Colonic mucosa (tissue), 4 donors: ENCODE measurements around the gene SPATA16. TPM values are rescaled to one million over a fixed set of nuclear protein-coding genes. Genes with fewer than 3 reads are reported as not detected.
"Not testable (repeated sequence)": the region's sequence is repeated elsewhere in the genome, so short reads cannot be mapped to it uniquely, and the experiment has no call there.

Experiments used
- DNase-seq: peaks from one replicate; pipeline ENCODE4 v3.0.0-alpha.2; 2020
- H3K27ac ChIP-seq: fragments of 200-600 bp; one replicate; pipeline ENCODE4 v1.8.0; 2021
- H3K27me3 ChIP-seq: fragments of 200-600 bp; one replicate; pipeline ENCODE4 v1.8.0; 2021
- H3K36me3 ChIP-seq: fragments of 200-600 bp; one replicate; pipeline ENCODE4 v1.8.0; 2021
- H3K4me1 ChIP-seq: fragments of 200-600 bp; one replicate; pipeline ENCODE4 v1.8.0; 2021; ENCODE audit warnings: mild to moderate bottlenecking
- H3K4me3 ChIP-seq: fragments of 200-600 bp; one replicate; pipeline ENCODE4 v1.8.0; 2021
- H3K9ac ChIP-seq, 2 donors: one replicate each; pipeline ENCODE4 v1.7.0; 2013; ENCODE audit warnings: control low read depth in 2 of 2, low read depth in 2 of 2, low read length in 2 of 2
- H3K9me3 ChIP-seq: fragments of 200-600 bp; one replicate; pipeline ENCODE4 v1.8.0; 2021
- CTCF ChIP-seq: fragments of 200-600 bp; IDR thresholded peaks from one replicate; pipeline ENCODE4 v1.8.0; 2022; ENCODE audit warnings: antibody characterized with exemption, mild to moderate bottlenecking
- intact Hi-C: fragments of 100-400 bp; cut with DNase I; formaldehyde crosslinking; loops from one replicate; pipeline ENCODE4 v1.14.1; 2022
- total RNA-seq, 2 donors: library from RNA; stranded (reverse); fragmentation: NEBNext Ultra II Directional in 1 of 2; extraction: Animal tissue kit (Norgen Biotek cat#: 25700) in 1 of 2; gene quantifications; one replicate each; pipeline ENCODE4 v1.2.1, GENCODE V29; 2021
- donor health status: healthy.
- donor health status: DM: no; HTN: no; CAD: no.
- donor health status: DM: no; HTN: no; CAD: no.

Gene SPATA16, protein sequence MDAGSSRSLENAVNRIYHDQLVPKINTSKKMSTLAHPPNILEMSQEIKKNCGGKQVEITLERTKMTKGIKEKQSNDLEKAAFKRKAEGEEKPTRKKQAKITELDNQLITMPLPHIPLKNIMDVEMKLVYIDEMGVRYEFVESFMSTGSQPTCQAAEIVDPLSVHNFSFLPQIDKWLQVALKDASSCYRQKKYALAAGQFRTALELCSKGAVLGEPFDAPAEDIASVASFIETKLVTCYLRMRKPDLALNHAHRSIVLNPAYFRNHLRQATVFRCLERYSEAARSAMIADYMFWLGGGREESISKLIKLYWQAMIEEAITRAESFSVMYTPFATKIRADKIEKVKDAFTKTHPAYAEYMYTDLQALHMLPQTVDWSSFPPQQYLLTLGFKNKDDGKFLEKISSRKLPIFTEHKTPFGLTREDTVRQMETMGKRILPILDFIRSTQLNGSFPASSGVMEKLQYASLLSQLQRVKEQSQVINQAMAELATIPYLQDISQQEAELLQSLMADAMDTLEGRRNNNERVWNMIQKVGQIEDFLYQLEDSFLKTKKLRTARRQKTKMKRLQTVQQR
- total RNA-seq = not detected

- Histone ChIP-seq H3K27me3 (no peaks in the 10 kb centered on the region), H3K27ac (no peak within 1 kb of the TSS), H3K36me3 (no peaks in the 10 kb centered on the region), H3K9ac (no peak within 1 kb of the TSS), H3K9me3 (no peaks in the 10 kb centered on the region), H3K4me3 (no peak within 1 kb of the TSS), H3K4me1 (no peaks in the 10 kb centered on the region)
- no peak for TF ChIP-seq CTCF
- no peak for DNase-seq
- intact Hi-C loops = no loop called here
These were observed at the start of gene SPATA16 for GRCh38 chr3:173140986-173141385. Gene SPATA16, minus strand, starts transcription at chr3:173141235. Its CDS starts 23,504 bp downstream, at chr3:173117731.

GRCh38 chr3:173183022-173183421 is 42.0 kb upstream of the SPATA16 start:
- H3K27me3 ChIP-seq, intact Hi-C loops, H3K36me3 ChIP-seq, H3K4me3 ChIP-seq, H3K4me1 ChIP-seq, H3K9ac ChIP-seq, H3K9me3 ChIP-seq, H3K27ac ChIP-seq, DNase-seq: not testable (repeated sequence)

DNA sequence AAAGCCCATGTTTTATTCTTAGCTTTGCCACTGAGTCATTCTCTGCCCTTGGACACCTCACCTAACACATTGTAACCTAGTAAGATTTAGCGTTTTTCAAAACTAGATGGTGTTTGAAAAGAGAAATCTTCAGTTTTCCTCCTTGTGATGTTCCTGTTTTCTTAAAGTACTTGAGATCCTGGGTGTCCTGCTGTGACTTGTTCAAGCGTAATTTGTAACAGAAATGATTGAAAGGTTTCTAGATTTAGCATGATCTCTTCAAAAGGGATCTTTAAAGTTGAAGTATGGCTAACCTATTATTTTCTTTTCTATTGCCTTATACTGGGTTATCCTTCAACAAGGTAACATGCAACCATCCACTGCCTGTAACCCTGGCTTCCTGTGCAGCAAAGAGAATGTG is 32.6 kb upstream of the SPATA16 start:
- Histone ChIP-seq H3K9ac (no peak overlapping the region), H3K27me3 (no peaks in the 10 kb centered on the region), H3K27ac (no peak overlapping the region), H3K36me3 (no peaks in the 10 kb centered on the region), H3K4me3 (no peak overlapping the region), H3K9me3 (no peaks in the 10 kb centered on the region), H3K4me1 (no peaks in the 10 kb centered on the region)
- intact Hi-C loops = no loop called here
- TF ChIP-seq CTCF = no peak
- no peak for DNase-seq

GRCh38 chr3:173159139-173159538 is 18.1 kb upstream of the SPATA16 start:
- H3K4me1 ChIP-seq, H3K27ac ChIP-seq, H3K4me3 ChIP-seq, DNase-seq, H3K9me3 ChIP-seq, H3K27me3 ChIP-seq, H3K36me3 ChIP-seq, intact Hi-C loops, H3K9ac ChIP-seq: not testable (repeated sequence)

DNA sequence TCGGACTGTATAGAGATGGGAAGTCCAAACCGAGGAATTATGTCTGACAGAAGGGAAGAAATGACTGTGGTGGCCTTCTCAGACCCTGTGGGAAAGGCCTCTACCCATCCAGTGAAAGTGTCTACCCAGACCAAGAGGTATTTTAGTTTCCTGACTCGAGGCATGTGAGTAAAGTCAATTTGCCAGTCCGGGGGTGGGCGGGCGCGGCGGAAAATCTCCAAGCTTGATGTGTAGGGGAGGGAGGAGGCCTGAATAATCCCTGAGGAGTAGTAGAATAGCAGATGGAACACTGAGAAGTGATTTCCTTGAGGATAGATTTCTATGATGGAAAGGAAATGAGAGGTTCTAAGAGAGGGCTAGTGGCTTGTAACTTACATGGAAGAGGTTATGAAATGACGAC is 15.5 kb upstream of the SPATA16 start:
- H3K9ac ChIP-seq, DNase-seq, H3K27me3 ChIP-seq, intact Hi-C loops, H3K4me3 ChIP-seq, H3K27ac ChIP-seq, H3K36me3 ChIP-seq, H3K4me1 ChIP-seq, H3K9me3 ChIP-seq: not testable (repeated sequence)

- no peaks in the 10 kb centered on the region for H3K4me1 ChIP-seq
- no peak overlapping the region for H3K9ac ChIP-seq
- no peaks in the 10 kb centered on the region for H3K9me3 ChIP-seq
- TF ChIP-seq CTCF = no peak
- H3K27me3 ChIP-seq = no peaks in the 10 kb centered on the region
- intact Hi-C loops = no loop called here
- no peak overlapping the region for H3K4me3 ChIP-seq
- no peaks in the 10 kb centered on the region for H3K36me3 ChIP-seq
- H3K27ac ChIP-seq = no peak overlapping the region
- no peak for DNase-seq
These were observed 12.6 kb upstream of the SPATA16 start for GRCh38 chr3:173153631-173154030.

DNA sequence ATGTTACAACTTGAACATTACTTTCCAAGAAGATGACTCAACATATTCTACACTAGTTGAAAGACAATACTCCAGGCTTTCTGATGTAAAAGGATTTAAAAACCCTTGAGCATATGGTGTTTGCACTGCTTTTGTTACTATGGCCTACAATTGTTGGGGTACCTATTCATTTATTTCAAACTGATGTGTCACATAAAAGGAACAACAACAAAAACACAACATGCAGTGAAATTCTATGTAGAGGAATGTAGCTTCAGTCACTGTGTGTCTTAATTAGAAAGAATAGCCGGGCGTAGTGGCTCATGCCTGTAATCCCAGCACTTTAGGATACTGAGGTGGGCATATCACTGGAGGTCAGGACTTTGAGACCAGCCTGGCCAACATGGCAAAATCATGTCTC is 1.6 kb downstream of the SPATA16 start:
- Histone ChIP-seq H3K27me3 (no peaks in the 10 kb centered on the region), H3K9me3 (no peaks in the 10 kb centered on the region), H3K9ac (no peak overlapping the region), H3K4me1 (no peaks in the 10 kb centered on the region), H3K4me3 (no peak overlapping the region), H3K27ac (no peak overlapping the region), H3K36me3 (no peaks in the 10 kb centered on the region)
- TF ChIP-seq CTCF = no peak
- intact Hi-C loops = no loop called here
- no peak for DNase-seq
